IMR-90 (cell line): ENCODE data around the gene THSD1. TPM values are rescaled to one million over a fixed set of nuclear protein-coding genes. Genes with fewer than 3 reads are reported as not detected.
"Not testable (repeated sequence)": the region's sequence is repeated elsewhere in the genome, so short reads cannot be mapped to it uniquely, and the experiment has no call there.

Experiments used
- ATAC-seq: fragments of 200-7000 bp; cut with Tn5 transposase; 2 replicates; pipeline ENCODE4 v1.9.1; 2020; ENCODE audit warnings: low read depth, mild to moderate bottlenecking, moderate library complexity
- BruUV-seq: library from RNA; stranded (reverse); fragments of 400-500 nt; replicated peaks from 2 replicates; lab custom pipeline; 2021; lab: Mats Ljungman, UMichigan
- CTCF ChIA-PET: fragments of 300-600 bp; formaldehyde crosslinking; extraction: SDS; loops from one replicate; lab custom pipeline; 2021; ENCODE audit warnings: antibody characterized with exemption; lab: Yijun Ruan, JAX
- POLR2A ChIA-PET: fragments of 300-600 bp; sonication (Branson Sonifier 250); formaldehyde crosslinking; loops from one replicate; lab custom pipeline; 2022; ENCODE audit warnings: antibody characterized with exemption; ENCODE audit not compliant: unreplicated experiment; lab: Charles Lee
- DNase-seq: peaks from one replicate; pipeline ENCODE4 v3.0.0; 2013
- H2AFZ ChIP-seq: replicated peaks from 2 replicates; pipeline ENCODE3; 2013; ENCODE audit warnings: low read length, mild to moderate bottlenecking; ENCODE audit not compliant: poor library complexity
- H2AK5ac ChIP-seq: 2 replicates; pipeline ENCODE4 v1.6.1; 2013; ENCODE audit warnings: low read depth, low read length, inconsistent platforms
- H2AK9ac ChIP-seq: replicated peaks from 2 replicates; pipeline ENCODE3; 2013; ENCODE audit warnings: mild to moderate bottlenecking, low read depth, low read length, moderate library complexity; ENCODE audit not compliant: poor library complexity
- H2BK120ac ChIP-seq: 2 replicates; pipeline ENCODE4 v1.6.1; 2013; ENCODE audit warnings: low read depth, low read length, inconsistent platforms
- H2BK15ac ChIP-seq: 3 replicates; pipeline ENCODE4 v1.6.1; 2013; ENCODE audit warnings: low read depth, low read length, inconsistent platforms
- H2BK20ac ChIP-seq: 2 replicates; pipeline ENCODE4 v1.6.1; 2013; ENCODE audit warnings: low read depth, mild to moderate bottlenecking, inconsistent platforms, low read length, moderate library complexity
- H2BK5ac ChIP-seq: 2 replicates; pipeline ENCODE4 v1.6.1; 2013; ENCODE audit warnings: mild to moderate bottlenecking, low read depth, low read length, inconsistent platforms; ENCODE audit not compliant: poor library complexity, severe bottlenecking
- H3K14ac ChIP-seq: replicated peaks from 2 replicates; pipeline ENCODE4 v1.6.1; 2013; ENCODE audit warnings: low read depth, low read length, inconsistent platforms
- H3K18ac ChIP-seq: 2 replicates; pipeline ENCODE4 v1.6.1; 2013; ENCODE audit warnings: low read depth, low read length, control low read depth
- H3K23ac ChIP-seq: 2 replicates; pipeline ENCODE4 v1.6.1; 2013; ENCODE audit warnings: low read depth, low read length, inconsistent platforms
- H3K27ac ChIP-seq: 2 replicates; pipeline ENCODE4 v1.5.1; 2013; ENCODE audit warnings: mild to moderate bottlenecking, control low read depth, low read length; ENCODE audit not compliant: insufficient read depth
- H3K27me3 ChIP-seq: 2 replicates; pipeline ENCODE4 v1.6.1; 2013; ENCODE audit warnings: low read length; ENCODE audit not compliant: control insufficient read depth, insufficient read depth
- H3K36me3 ChIP-seq: 2 replicates; pipeline ENCODE4 v1.6.1; 2013; ENCODE audit warnings: low read length, mixed read lengths; ENCODE audit not compliant: control insufficient read depth, insufficient read depth
- H3K4ac ChIP-seq: 2 replicates; pipeline ENCODE4 v1.6.1; 2013; ENCODE audit warnings: low read depth, low read length, inconsistent platforms
- H3K4me1 ChIP-seq: 2 replicates; pipeline ENCODE4 v1.6.1; 2013; ENCODE audit warnings: low read length, mixed read lengths; ENCODE audit not compliant: control insufficient read depth, insufficient read depth
- H3K4me2 ChIP-seq: 2 replicates; pipeline ENCODE4 v1.6.1; 2013; ENCODE audit warnings: low read depth, mild to moderate bottlenecking, control low read depth, low read length, moderate library complexity
- H3K4me3 ChIP-seq: 2 replicates; pipeline ENCODE4 v1.5.1; 2013; ENCODE audit warnings: low read depth, mild to moderate bottlenecking, control low read depth, low read length, moderate library complexity; ENCODE audit not compliant: insufficient read depth
- H3K56ac ChIP-seq: 2 replicates; pipeline ENCODE4 v1.6.1; 2013; ENCODE audit warnings: low read length, inconsistent platforms; ENCODE audit not compliant: insufficient read depth; ENCODE audit errors: extremely low read depth
- H3K79me1 ChIP-seq, 2 experiments: 2 replicates each; pipeline ENCODE4 v1.6.1; 2013; ENCODE audit warnings: low read length in 2 of 2, inconsistent platforms in 1 of 2, low read depth in 1 of 2
- H3K9ac ChIP-seq: 2 replicates; pipeline ENCODE4 v1.6.1; 2013; ENCODE audit warnings: low read depth, low read length, control low read depth
- H3K9me1 ChIP-seq: 2 replicates; pipeline ENCODE4 v1.6.1; 2013; ENCODE audit warnings: low read length, inconsistent platforms; ENCODE audit not compliant: insufficient read depth
- H3K9me3 ChIP-seq: 2 replicates; pipeline ENCODE4 v1.6.1; 2013; ENCODE audit warnings: low read length; ENCODE audit not compliant: control insufficient read depth, insufficient read depth
- H4K20me1 ChIP-seq: 2 replicates; pipeline ENCODE4 v1.6.1; 2013; ENCODE audit warnings: low read length, inconsistent platforms; ENCODE audit not compliant: insufficient read depth
- H4K5ac ChIP-seq: 2 replicates; pipeline ENCODE4 v1.6.1; 2013; ENCODE audit warnings: mild to moderate bottlenecking, low read depth, low read length, control low read depth
- H4K8ac ChIP-seq, 2 experiments: 2 replicates each; pipeline ENCODE4 v1.6.1; 2013; ENCODE audit warnings: low read depth in 2 of 2, low read length in 2 of 2, control low read depth in 1 of 2, inconsistent platforms in 1 of 2
- H4K91ac ChIP-seq: 2 replicates; pipeline ENCODE4 v1.6.1; 2013; ENCODE audit warnings: low read depth, low read length, inconsistent platforms; ENCODE audit not compliant: insufficient read depth
- WGBS, 2 experiments: methylation state at CpG; one replicate each; pipeline versions ENCODE4 v1.1.5 to v1.1.7; 2013; ENCODE audit warnings: missing lambda C conversion rate in 2 of 2; ENCODE audit not compliant: insufficient read length in 1 of 2; ENCODE audit errors: extremely low coverage in 2 of 2; 5-methylcytosine and 5-hydroxymethylcytosine counted together
- dilution Hi-C: fragments of 300-500 bp; cut with HindIII; formaldehyde crosslinking; loops from one replicate; pipeline ENCODE4 v1.14.3; 2018; ENCODE audit warnings: low sequenced_read_pairs; ENCODE audit not compliant: unreplicated experiment
- in situ Hi-C: fragments of 300-500 bp; cut with MboI; formaldehyde crosslinking; loops from 3 replicates; pipeline ENCODE4 v1.14.3; 2019; ENCODE audit warnings: low sequenced_read_pairs, inconsistent platforms, mixed read lengths
- intact Hi-C: fragments of 100-400 bp; cut with micrococcal nuclease; formaldehyde crosslinking; loops from 2 replicates; pipeline ENCODE4 v1.10.0; 2022
- microRNA-seq, 2 experiments: library from miRNA; stranded (forward) in 1 of 2; unstranded in 1 of 2; fragments of 10-50 nt in 1 of 2; fragments of <30 nt in 1 of 2; gene quantifications in 1 of 2; microRNA quantifications in 1 of 2; one replicate each; pipeline versions ENCODE3 to v1.1.0; 2013 to 2020; ENCODE audit not compliant: insufficient read depth in 1 of 2, insufficient read length in 1 of 2, unreplicated experiment in 1 of 2
- polyA plus RNA-seq, 3 experiments: library from polyadenylated mRNA; depleted of rRNA; stranded (reverse); fragments of >200 nt; gene quantifications; 2 replicates each; pipeline ENCODE4 v1.2.3, GENCODE V29; 2012; ENCODE audit warnings: low replicate concordance in 1 of 3
- small RNA-seq, 5 experiments: library from RNA; depleted of rRNA; stranded (forward); fragments of <200 nt; gene quantifications; one replicate each; pipeline ENCODE3, GENCODE V24; 2012
- total RNA-seq: library from RNA; depleted of rRNA; stranded (reverse); fragments of >200 nt; gene quantifications from 2 replicates; pipeline ENCODE4 v1.2.3, GENCODE V29; 2012; rRNA removed

Gene THSD1
- total and polyA plus RNA-seq, 2 of the 4 experiments (the other 2 are of a cell fraction) = 12.1 to 19.0 TPM

DNA sequence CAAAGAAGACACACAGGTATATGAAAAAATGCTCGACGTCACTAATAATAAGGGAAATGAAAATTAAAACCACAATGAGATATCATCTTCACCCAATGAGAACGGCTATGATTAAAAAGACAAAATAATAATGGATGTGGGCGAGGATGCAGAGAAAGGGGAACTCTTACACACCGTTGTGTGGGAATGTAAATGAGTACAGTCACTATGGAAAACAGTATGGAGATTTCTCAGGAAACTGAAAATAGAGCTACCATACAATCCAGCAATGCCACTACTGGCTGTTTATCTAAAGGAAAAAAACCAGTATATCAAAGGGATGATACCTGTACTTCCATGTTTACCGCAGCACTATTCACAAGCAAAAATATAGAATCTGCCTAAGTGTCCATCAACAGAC is 74.1 kb downstream of the THSD1 start:
- H3K27me3 ChIP-seq, H2AFZ ChIP-seq, H2BK20ac ChIP-seq, H2BK5ac ChIP-seq, POLR2A ChIA-PET, H3K79me1 ChIP-seq, H3K23ac ChIP-seq, H3K4me3 ChIP-seq, H3K9me3 ChIP-seq, in situ Hi-C loops, H2AK5ac ChIP-seq, H3K14ac ChIP-seq, ATAC-seq, dilution Hi-C loops, H4K91ac ChIP-seq, H3K9me1 ChIP-seq, H4K5ac ChIP-seq, H3K4me2 ChIP-seq, H3K56ac ChIP-seq, H2BK15ac ChIP-seq, H3K4me1 ChIP-seq, H3K36me3 ChIP-seq, H3K18ac ChIP-seq, H3K9ac ChIP-seq, H3K27ac ChIP-seq, H4K8ac ChIP-seq, H2AK9ac ChIP-seq, BruUV-seq, DNase-seq, H4K20me1 ChIP-seq, CTCF ChIA-PET, intact Hi-C loops, H2BK120ac ChIP-seq, H3K4ac ChIP-seq: not testable (repeated sequence)
- no CpG with 5 or more reads among the region's 6 CpGs for WGBS, 2 experiments

Small RNA genes lying within 50 kb of the gene (microRNA-seq; reads per million reads assigned to microRNA genes)
- gene RNY4P24 (ENCODE audit: insufficient read depth, insufficient read length) = not detected

Small RNA genes lying within 50 kb of the gene (small RNA-seq; reads per million reads assigned to genes)
- gene RNY4P24 = 0 to 124 (median 0.92) reads per million in 5 experiments

Other genes starting within 250 kb of the THSD1 start
- 3.6 and 6.9 TPM in 2 replicates for gene NEK3, start 246.6 kb downstream of the THSD1 start, total RNA-seq
- gene NEK3, start 246.6 kb downstream of the THSD1 start, polyA plus RNA-seq (2012; rRNA removed) = 7.5 and 9.2 TPM in 2 replicates
- 16.7 and 23.1 TPM in 2 replicates for gene VPS36, start 44.5 kb upstream of the THSD1 start, total RNA-seq
- gene VPS36, start 44.5 kb upstream of the THSD1 start, polyA plus RNA-seq (2012; rRNA removed) = 9.6 and 14.8 TPM in 2 replicates
- 44.6 and 62.5 TPM in 2 replicates for gene CKAP2, start 49.3 kb upstream of the THSD1 start, total RNA-seq
- 17.9 and 23.0 TPM in 2 replicates for gene CKAP2, start 49.3 kb upstream of the THSD1 start, polyA plus RNA-seq (2012; rRNA removed)
- 3.4 and 3.9 TPM in 2 replicates for gene HNRNPA1L2, start 236.3 kb upstream of the THSD1 start, total RNA-seq
- gene HNRNPA1L2, start 236.3 kb upstream of the THSD1 start, polyA plus RNA-seq (2012; rRNA removed) = 9.1 and 9.3 TPM in 2 replicates
- gene SUGT1, start 246.7 kb upstream of the THSD1 start, total RNA-seq = 21.5 and 41.4 TPM in 2 replicates
- gene SUGT1, start 246.7 kb upstream of the THSD1 start, polyA plus RNA-seq (2012; rRNA removed) = 24.6 and 25.6 TPM in 2 replicates